ENCODE measurements around the gene GDAP2.

DNA sequence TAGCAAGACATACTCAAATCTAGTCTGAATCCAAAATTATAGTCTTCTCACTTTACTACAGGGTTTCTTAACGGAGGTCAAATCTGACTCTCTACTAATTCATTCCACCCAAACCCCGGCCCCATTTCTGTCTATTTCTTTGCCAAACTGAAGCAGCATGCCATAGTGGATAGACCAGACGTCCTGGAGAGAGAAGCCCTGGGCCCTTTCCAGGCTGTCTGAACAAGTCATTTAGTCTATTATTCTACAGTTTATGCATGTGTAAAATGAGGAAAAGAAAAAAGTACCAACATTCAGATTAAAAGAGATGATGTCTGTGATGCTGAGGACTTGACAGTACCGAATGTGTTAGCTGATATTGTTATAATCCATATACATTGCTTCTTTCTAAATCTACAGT lies 95.0 kb downstream of the GDAP2 start:
- TF ChIP-seq, protein P1, sequence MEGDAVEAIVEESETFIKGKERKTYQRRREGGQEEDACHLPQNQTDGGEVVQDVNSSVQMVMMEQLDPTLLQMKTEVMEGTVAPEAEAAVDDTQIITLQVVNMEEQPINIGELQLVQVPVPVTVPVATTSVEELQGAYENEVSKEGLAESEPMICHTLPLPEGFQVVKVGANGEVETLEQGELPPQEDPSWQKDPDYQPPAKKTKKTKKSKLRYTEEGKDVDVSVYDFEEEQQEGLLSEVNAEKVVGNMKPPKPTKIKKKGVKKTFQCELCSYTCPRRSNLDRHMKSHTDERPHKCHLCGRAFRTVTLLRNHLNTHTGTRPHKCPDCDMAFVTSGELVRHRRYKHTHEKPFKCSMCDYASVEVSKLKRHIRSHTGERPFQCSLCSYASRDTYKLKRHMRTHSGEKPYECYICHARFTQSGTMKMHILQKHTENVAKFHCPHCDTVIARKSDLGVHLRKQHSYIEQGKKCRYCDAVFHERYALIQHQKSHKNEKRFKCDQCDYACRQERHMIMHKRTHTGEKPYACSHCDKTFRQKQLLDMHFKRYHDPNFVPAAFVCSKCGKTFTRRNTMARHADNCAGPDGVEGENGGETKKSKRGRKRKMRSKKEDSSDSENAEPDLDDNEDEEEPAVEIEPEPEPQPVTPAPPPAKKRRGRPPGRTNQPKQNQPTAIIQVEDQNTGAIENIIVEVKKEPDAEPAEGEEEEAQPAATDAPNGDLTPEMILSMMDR (IDR thresholded peaks at IDR 0.05): no peak
- no peak for TF ChIP-seq ZFX (IDR thresholded peaks at IDR 0.05; ENCODE audit: borderline replicate concordance)
